Liver (tissue), 3 donors: ENCODE measurements around the gene ARF1.

Experiments
- EGR1 ChIP-seq, 2 donors: IDR thresholded peaks; 2 replicates each; pipeline ENCODE4 v1.6.1; 2016 to 2018; ENCODE audit warnings: antibody characterized with exemption in 2 of 2, low read depth in 2 of 2
- GABPA ChIP-seq, 2 donors: IDR thresholded peaks in 1 of 2; conservative IDR thresholded peaks in 1 of 2; 2 replicates each; pipeline ENCODE4 v1.6.1; 2016; ENCODE audit warnings: antibody characterized with exemption in 2 of 2, mild to moderate bottlenecking in 1 of 2, moderate library complexity in 1 of 2
- JUND ChIP-seq, 2 donors: IDR thresholded peaks; 2 replicates each; pipeline ENCODE4 v1.6.1; 2016; ENCODE audit warnings: antibody characterized with exemption in 2 of 2
- NR2F2 ChIP-seq: IDR thresholded peaks from 2 replicates; pipeline ENCODE4 v1.6.1; 2016; ENCODE audit warnings: antibody characterized with exemption
- REST ChIP-seq: IDR thresholded peaks from 2 replicates; pipeline ENCODE4 v1.6.1; 2016; ENCODE audit warnings: antibody characterized with exemption, mild to moderate bottlenecking
- YY1 ChIP-seq: IDR thresholded peaks from 2 replicates; pipeline ENCODE4 v1.6.1; 2016; ENCODE audit warnings: antibody characterized with exemption, mild to moderate bottlenecking
- TF ChIP-seq, protein P1 (sequence below): fragments of 150-350 bp; IDR thresholded peaks from 2 replicates; pipeline ENCODE4 v1.5.1; 2017; ENCODE audit warnings: improper control_type of control experiment, low read depth, low read length; ENCODE audit not compliant: missing input control
- TF ChIP-seq, protein P2 (sequence below): IDR thresholded peaks from 2 replicates; pipeline ENCODE4 v1.6.1; 2016; ENCODE audit warnings: antibody characterized with exemption
- TF ChIP-seq, protein P3 (sequence below): IDR thresholded peaks from 2 replicates; pipeline ENCODE4 v1.6.1; 2016; ENCODE audit warnings: antibody characterized with exemption
- TF ChIP-seq, protein P4 (sequence below): IDR thresholded peaks from 2 replicates; pipeline ENCODE4 v1.6.1; 2016; ENCODE audit warnings: antibody characterized with exemption
- donor health status: healthy.
- donor health status: healthy.

DNA sequence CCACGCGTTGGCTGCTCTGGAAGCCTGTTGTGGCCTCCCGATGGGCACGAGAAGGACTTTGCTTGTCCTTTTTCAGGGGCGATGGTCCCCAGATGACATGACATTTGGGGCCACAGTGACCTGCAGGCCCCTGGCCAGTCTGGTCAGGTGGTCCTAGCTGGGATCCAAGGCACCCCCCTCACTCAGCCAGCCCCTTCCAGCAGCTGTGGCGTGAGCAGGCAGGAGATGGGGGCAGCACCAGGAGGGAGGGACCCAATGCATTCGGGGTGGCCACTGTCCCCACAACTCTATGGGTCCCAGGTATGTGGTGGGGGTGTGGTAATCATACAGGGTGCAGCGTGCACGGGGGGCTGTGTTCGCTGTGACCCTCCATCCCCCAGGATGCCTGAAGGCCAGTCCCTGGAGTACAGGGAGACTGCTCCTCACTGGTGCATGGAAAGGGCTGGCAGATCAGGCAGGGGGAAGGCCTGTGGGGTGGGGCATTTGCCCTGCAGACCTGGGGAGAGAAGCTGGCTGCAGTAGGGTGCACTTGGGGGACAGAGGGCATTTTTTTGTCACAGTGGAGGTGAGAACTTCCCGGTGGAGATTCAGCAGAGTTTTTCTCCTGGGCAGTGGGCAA, 44.0 kb upstream of the ARF1 start:
- TF ChIP-seq, protein P1, sequence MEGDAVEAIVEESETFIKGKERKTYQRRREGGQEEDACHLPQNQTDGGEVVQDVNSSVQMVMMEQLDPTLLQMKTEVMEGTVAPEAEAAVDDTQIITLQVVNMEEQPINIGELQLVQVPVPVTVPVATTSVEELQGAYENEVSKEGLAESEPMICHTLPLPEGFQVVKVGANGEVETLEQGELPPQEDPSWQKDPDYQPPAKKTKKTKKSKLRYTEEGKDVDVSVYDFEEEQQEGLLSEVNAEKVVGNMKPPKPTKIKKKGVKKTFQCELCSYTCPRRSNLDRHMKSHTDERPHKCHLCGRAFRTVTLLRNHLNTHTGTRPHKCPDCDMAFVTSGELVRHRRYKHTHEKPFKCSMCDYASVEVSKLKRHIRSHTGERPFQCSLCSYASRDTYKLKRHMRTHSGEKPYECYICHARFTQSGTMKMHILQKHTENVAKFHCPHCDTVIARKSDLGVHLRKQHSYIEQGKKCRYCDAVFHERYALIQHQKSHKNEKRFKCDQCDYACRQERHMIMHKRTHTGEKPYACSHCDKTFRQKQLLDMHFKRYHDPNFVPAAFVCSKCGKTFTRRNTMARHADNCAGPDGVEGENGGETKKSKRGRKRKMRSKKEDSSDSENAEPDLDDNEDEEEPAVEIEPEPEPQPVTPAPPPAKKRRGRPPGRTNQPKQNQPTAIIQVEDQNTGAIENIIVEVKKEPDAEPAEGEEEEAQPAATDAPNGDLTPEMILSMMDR: no peak
- TF ChIP-seq REST: no peak
- TF ChIP-seq, protein P2, sequence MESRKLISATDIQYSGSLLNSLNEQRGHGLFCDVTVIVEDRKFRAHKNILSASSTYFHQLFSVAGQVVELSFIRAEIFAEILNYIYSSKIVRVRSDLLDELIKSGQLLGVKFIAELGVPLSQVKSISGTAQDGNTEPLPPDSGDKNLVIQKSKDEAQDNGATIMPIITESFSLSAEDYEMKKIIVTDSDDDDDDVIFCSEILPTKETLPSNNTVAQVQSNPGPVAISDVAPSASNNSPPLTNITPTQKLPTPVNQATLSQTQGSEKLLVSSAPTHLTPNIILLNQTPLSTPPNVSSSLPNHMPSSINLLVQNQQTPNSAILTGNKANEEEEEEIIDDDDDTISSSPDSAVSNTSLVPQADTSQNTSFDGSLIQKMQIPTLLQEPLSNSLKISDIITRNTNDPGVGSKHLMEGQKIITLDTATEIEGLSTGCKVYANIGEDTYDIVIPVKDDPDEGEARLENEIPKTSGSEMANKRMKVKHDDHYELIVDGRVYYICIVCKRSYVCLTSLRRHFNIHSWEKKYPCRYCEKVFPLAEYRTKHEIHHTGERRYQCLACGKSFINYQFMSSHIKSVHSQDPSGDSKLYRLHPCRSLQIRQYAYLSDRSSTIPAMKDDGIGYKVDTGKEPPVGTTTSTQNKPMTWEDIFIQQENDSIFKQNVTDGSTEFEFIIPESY: no peak
- TF ChIP-seq EGR1 (IDR thresholded peaks at IDR 0.05; ENCODE audit: low read depth in 2 of 2): no peak
- no peak for TF ChIP-seq GABPA (IDR thresholded peaks at IDR 0.05 in 1 of 2, conservative IDR thresholded peaks at IDR 0.05 in 1 of 2)
- TF ChIP-seq, protein P3, sequence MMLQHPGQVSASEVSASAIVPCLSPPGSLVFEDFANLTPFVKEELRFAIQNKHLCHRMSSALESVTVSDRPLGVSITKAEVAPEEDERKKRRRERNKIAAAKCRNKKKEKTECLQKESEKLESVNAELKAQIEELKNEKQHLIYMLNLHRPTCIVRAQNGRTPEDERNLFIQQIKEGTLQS: no peak
- TF ChIP-seq NR2F2: no peak
- TF ChIP-seq JUND (IDR thresholded peaks at IDR 0.05): no peak
- TF ChIP-seq, protein P4, sequence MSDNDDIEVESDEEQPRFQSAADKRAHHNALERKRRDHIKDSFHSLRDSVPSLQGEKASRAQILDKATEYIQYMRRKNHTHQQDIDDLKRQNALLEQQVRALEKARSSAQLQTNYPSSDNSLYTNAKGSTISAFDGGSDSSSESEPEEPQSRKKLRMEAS: no peak
- no peak for TF ChIP-seq YY1
